ENCODE results near the gene MTCL1.
"Not testable (repeated sequence)": the region's sequence is repeated elsewhere in the genome, so short reads cannot be mapped to it uniquely, and the experiment has no call there.

MTCL1 gene

GRCh38 chr18:8744038-8744437 lies 38.7 kb downstream of the MTCL1 start:
- DNase-seq (ENCODE audit: low read depth): no peak

GRCh38 chr18:8744656-8745055 lies 39.3 kb downstream of the MTCL1 start:
- no peak for DNase-seq (ENCODE audit: low read depth)

- DNase-seq (ENCODE audit: low read depth): no peak
Measured at GRCh38 chr18:8745355-8746014, 40.1 kb downstream of the MTCL1 start.

- DNase-seq (ENCODE audit: low read depth): no peak
Measured at GRCh38 chr18:8747440-8747937, 42.1 kb downstream of the MTCL1 start.

- no peak for DNase-seq (ENCODE audit: low read depth)
Measured at GRCh38 chr18:8749492-8749891, 44.1 kb downstream of the MTCL1 start.

GRCh38 chr18:8750954-8751415 lies 45.6 kb downstream of the MTCL1 start:
- no peak for DNase-seq (ENCODE audit: low read depth)

- DNase-seq (ENCODE audit: low read depth): no peak
Measured at GRCh38 chr18:8751692-8752091, 46.3 kb downstream of the MTCL1 start.

- no peak for DNase-seq (ENCODE audit: low read depth)
Measured at GRCh38 chr18:8752329-8752728, 47.0 kb downstream of the MTCL1 start.

GRCh38 chr18:8754995-8755960 lies 49.9 kb downstream of the MTCL1 start:
- peak; percentile 9 for DNase-seq (ENCODE audit: low read depth)

- DNase-seq (ENCODE audit: low read depth): no peak
Measured at GRCh38 chr18:8756571-8756970, 51.2 kb downstream of the MTCL1 start.

GRCh38 chr18:8757396-8757997 lies 52.1 kb downstream of the MTCL1 start:
- DNase-seq (ENCODE audit: low read depth): no peak

- DNase-seq (ENCODE audit: low read depth): no peak
Measured at GRCh38 chr18:8758466-8758865, 53.1 kb downstream of the MTCL1 start.

- no peak for DNase-seq (ENCODE audit: low read depth)
Measured at GRCh38 chr18:8760984-8761383, 55.6 kb downstream of the MTCL1 start.

- DNase-seq (ENCODE audit: low read depth): not testable (repeated sequence)
Measured at GRCh38 chr18:8761535-8761934, 56.2 kb downstream of the MTCL1 start.

- DNase-seq (ENCODE audit: low read depth): no peak
Measured at GRCh38 chr18:8762968-8763367, 57.6 kb downstream of the MTCL1 start.

GRCh38 chr18:8763611-8764010 lies 58.3 kb downstream of the MTCL1 start:
- no peak for DNase-seq (ENCODE audit: low read depth)

GRCh38 chr18:8765783-8766463 lies 60.6 kb downstream of the MTCL1 start:
- no peak for DNase-seq (ENCODE audit: low read depth)

- no peak for DNase-seq (ENCODE audit: low read depth)
Measured at GRCh38 chr18:8766559-8767293, 61.4 kb downstream of the MTCL1 start.

GRCh38 chr18:8767340-8767739 lies 62.0 kb downstream of the MTCL1 start:
- no peak for DNase-seq (ENCODE audit: low read depth)

- no peak for DNase-seq (ENCODE audit: low read depth)
Measured at GRCh38 chr18:8769509-8770095, 64.2 kb downstream of the MTCL1 start.

GRCh38 chr18:8770657-8771056 lies 65.3 kb downstream of the MTCL1 start:
- DNase-seq (ENCODE audit: low read depth): no peak
